Hepatocyte (in vitro differentiated cells): ENCODE data around the gene BARX2. TPM values are rescaled to one million over a fixed set of nuclear protein-coding genes. Genes with fewer than 3 reads are reported as not detected.

Experiments used
- DNase-seq: peaks from one replicate; pipeline ENCODE4 v3.0.0-alpha.2; 2016; ENCODE audit warnings: low spot score
- H2AFZ ChIP-seq: fragments of 200-600 bp; sonication (generic); 2 replicates; pipeline ENCODE4 v1.6.0; 2016; ENCODE audit warnings: antibody characterized with exemption, mild to moderate bottlenecking
- H3K27ac ChIP-seq: fragments of 200-600 bp; sonication (generic); 2 replicates; pipeline ENCODE4 v1.5.1; 2016; ENCODE audit warnings: mild to moderate bottlenecking
- H3K27me3 ChIP-seq: fragments of 200-600 bp; sonication (generic); 2 replicates; pipeline ENCODE4 v1.6.1; 2016
- H3K36me3 ChIP-seq: fragments of 200-600 bp; sonication (generic); replicated peaks from 2 replicates; pipeline ENCODE4 v1.5.1; 2016; ENCODE audit warnings: low read depth; ENCODE audit not compliant: insufficient read depth
- H3K4me1 ChIP-seq: fragments of 200-600 bp; sonication (generic); 2 replicates; pipeline ENCODE4 v1.5.1; 2016; ENCODE audit warnings: mild to moderate bottlenecking, moderate library complexity; ENCODE audit not compliant: insufficient read depth
- H3K4me2 ChIP-seq: fragments of 200-600 bp; sonication (generic); 2 replicates; pipeline ENCODE4 v1.6.0; 2016
- H3K4me3 ChIP-seq: fragments of 200-600 bp; sonication (generic); 2 replicates; pipeline ENCODE4 v1.5.1; 2016; ENCODE audit warnings: mild to moderate bottlenecking
- H3K79me2 ChIP-seq: fragments of 200-600 bp; sonication (generic); 2 replicates; pipeline ENCODE4 v1.6.0; 2017; ENCODE audit warnings: mild to moderate bottlenecking
- H3K9me2 ChIP-seq: fragments of 200-600 bp; sonication (generic); replicated peaks from 2 replicates; pipeline ENCODE4 v1.6.0; 2017; ENCODE audit warnings: mild to moderate bottlenecking; ENCODE audit not compliant: insufficient read depth
- H3K9me3 ChIP-seq: fragments of 200-600 bp; sonication (generic); 2 replicates; pipeline ENCODE4 v1.5.1; 2016; ENCODE audit warnings: low read depth, mild to moderate bottlenecking
- H4K20me1 ChIP-seq: fragments of 200-600 bp; sonication (generic); 2 replicates; pipeline ENCODE4 v1.6.0; 2016; ENCODE audit warnings: mild to moderate bottlenecking; ENCODE audit not compliant: insufficient read depth, poor library complexity, severe bottlenecking
- CTCF ChIP-seq: fragments of 200-600 bp; sonication (generic); IDR thresholded peaks from 2 replicates; pipeline ENCODE4 v1.5.1; 2016; ENCODE audit warnings: antibody characterized with exemption, mild to moderate bottlenecking; ENCODE audit not compliant: poor library complexity
- EZH2 ChIP-seq: fragments of 200-600 bp; sonication (generic); IDR thresholded peaks from 2 replicates; pipeline ENCODE4 v1.6.1; 2016; ENCODE audit warnings: antibody characterized with exemption, mild to moderate bottlenecking, borderline replicate concordance
- EZH2phosphoT487 ChIP-seq: fragments of 200-600 bp; sonication (generic); IDR thresholded peaks from one replicate; pipeline ENCODE4 v1.6.1; 2018; ENCODE audit warnings: antibody characterized with exemption, mild to moderate bottlenecking, low read depth, moderate library complexity; ENCODE audit not compliant: unreplicated experiment, severe bottlenecking
- WGBS: methylation state at CpG from one replicate; pipeline ENCODE4 v1.1.6; 2016; ENCODE audit warnings: low lambda C conversion rate; ENCODE audit errors: missing lambda C conversion rate; 5-methylcytosine and 5-hydroxymethylcytosine counted together
- polyA plus RNA-seq: library from polyadenylated mRNA; unstranded; fragments of >200 nt; fragmentation: Nextera tagmentation; extraction: Ambion mirVana; gene quantifications from 2 replicates; pipeline ENCODE4 v1.2.1, GENCODE V29; 2016
- total RNA-seq: library from RNA; depleted of rRNA; stranded (reverse); fragments of >200 nt; gene quantifications from 2 replicates; pipeline ENCODE4 v1.2.3, GENCODE V29; 2014

BARX2 gene
- total and polyA plus RNA-seq, 2 experiments from 2014 or later = 0.10 to 0.77 TPM

GRCh38 chr11:129372609-129373488, 2.8 kb upstream of the BARX2 start:
- 3% methylated on average over 67 of the region's 77 CpGs for WGBS
- Histone ChIP-seq H3K9me3 (no peaks in the 10 kb centered on the region), H4K20me1 (no peaks in the 10 kb centered on the region), H3K4me2 (peak overlapping the region; percentile 87), H3K36me3 (no peaks in the 10 kb centered on the region), H3K4me3 (no peak overlapping the region), H2AFZ (peak overlapping the region; percentile 46), H3K79me2 (no peaks in the 10 kb centered on the region), H3K27me3 (peaks cover 84% of the 10 kb centered on the region), H3K9me2 (no peaks in the 10 kb centered on the region), H3K4me1 (peaks cover 27% of the 10 kb centered on the region), H3K27ac (no peak overlapping the region)
- DNase-seq = no peak
- peak; percentile 94 for TF ChIP-seq EZH2
- peak; percentile 71 for TF ChIP-seq EZH2phosphoT487
- TF ChIP-seq CTCF = no peak

- Histone ChIP-seq H3K9me3 (no peaks in the 10 kb centered on the region), H2AFZ (peak overlapping the region; percentile 46), H3K27me3 (peaks cover 86% of the 10 kb centered on the region), H3K4me1 (peaks cover 27% of the 10 kb centered on the region), H3K9me2 (no peaks in the 10 kb centered on the region), H3K79me2 (no peaks in the 10 kb centered on the region), H3K36me3 (no peaks in the 10 kb centered on the region), H4K20me1 (no peaks in the 10 kb centered on the region), H3K4me3 (no peak overlapping the region), H3K4me2 (peak overlapping the region; percentile 87), H3K27ac (no peak overlapping the region)
- 6% methylated on average over 20 of the region's 24 CpGs for WGBS
- DNase-seq = no peak
- TF ChIP-seq CTCF (no peak), EZH2 (no peak), EZH2phosphoT487 (no peak)
Measured at GRCh38 chr11:129373489-129373953, 2.1 kb upstream of the BARX2 start.

GRCh38 chr11:129374081-129374992, 1.3 kb upstream of the BARX2 start:
- Histone ChIP-seq H4K20me1 (no peaks in the 10 kb centered on the region), H3K27ac (no peak overlapping the region), H3K4me2 (peak overlapping the region; percentile 87), H3K9me3 (no peaks in the 10 kb centered on the region), H3K27me3 (peaks cover 87% of the 10 kb centered on the region), H2AFZ (peak overlapping the region; percentile 4), H3K4me1 (peaks cover 27% of the 10 kb centered on the region), H3K79me2 (no peaks in the 10 kb centered on the region), H3K4me3 (peak overlapping the region; percentile 5), H3K9me2 (no peaks in the 10 kb centered on the region), H3K36me3 (no peaks in the 10 kb centered on the region)
- DNase-seq = no peak
- WGBS = 5% methylated on average over 57 of the region's 57 CpGs
- TF ChIP-seq CTCF (no peak), EZH2 (peak; percentile 91)
